ENCODE results near the gene M1AP. TPM values are rescaled to one million over a fixed set of nuclear protein-coding genes. Genes with fewer than 3 reads are reported as not detected.

M1AP gene
- total RNA-seq, 1 donor from 2014 or later: 2.0 TPM

Other genes with a start within 250 kb of the M1AP start
- 12.9 TPM for gene C2orf81, start 226.7 kb downstream of the M1AP start, total RNA-seq
- 38.1 TPM for gene WDR54, start 226.6 kb downstream of the M1AP start, total RNA-seq
- 86.4 TPM for gene RTKN, start 206.4 kb downstream of the M1AP start, total RNA-seq
- gene INO80B, start 193.2 kb downstream of the M1AP start, total RNA-seq: 51.8 TPM
- gene WBP1, start 189.9 kb downstream of the M1AP start, total RNA-seq: 132 TPM
- gene MOGS, start 182.9 kb downstream of the M1AP start, total RNA-seq: 80.0 TPM
- gene MRPL53, start 175.7 kb downstream of the M1AP start, total RNA-seq: 80.9 TPM
- 26.5 TPM for gene CCDC142, start 165.3 kb downstream of the M1AP start, total RNA-seq
- gene TTC31, start 165.2 kb downstream of the M1AP start, total RNA-seq: 41.0 TPM
- 3.3 TPM for gene LBX2, start 148.7 kb downstream of the M1AP start, total RNA-seq
- gene PCGF1, start 140.6 kb downstream of the M1AP start, total RNA-seq: 35.3 TPM
- 0.12 TPM for gene TLX2, start 133.9 kb downstream of the M1AP start, total RNA-seq
- 0.43 TPM for gene DQX1, start 122.1 kb downstream of the M1AP start, total RNA-seq
- gene AUP1, start 118.6 kb downstream of the M1AP start, total RNA-seq: 146 TPM
- 31.0 TPM for gene HTRA2, start 118.4 kb downstream of the M1AP start, total RNA-seq
- gene LOXL3, start 94.4 kb downstream of the M1AP start, total RNA-seq: 15.9 TPM
- gene DOK1, start 93.6 kb downstream of the M1AP start, total RNA-seq: 31.9 TPM
- 12.5 TPM for gene SEMA4F, start 5.9 kb upstream of the M1AP start, total RNA-seq
- 23.7 TPM for gene HK2, start 185.8 kb upstream of the M1AP start, total RNA-seq